Activated CD8-positive, alpha-beta T cell treated with anti-CD3 and anti-CD28 coated beads for 36 hours (primary cell): ENCODE measurements around the gene KNDC1. TPM values are rescaled to one million over a fixed set of nuclear protein-coding genes. Genes with fewer than 3 reads are reported as not detected.

Source experiments
- ATAC-seq: fragments of 200-7000 bp; cut with Tn5 transposase; one replicate; pipeline ENCODE4 v1.10.0; 2021; ENCODE audit warnings: mild to moderate bottlenecking, moderate library complexity
- CTCF ChIA-PET: fragments of 350-600 bp; sonication (Branson Sonifier 250); formaldehyde crosslinking; loops from one replicate; lab custom pipeline; 2021; ENCODE audit warnings: antibody characterized with exemption; lab: Charles Lee
- POLR2A ChIA-PET: fragments of 350-600 bp; sonication (Branson Sonifier 250); formaldehyde crosslinking; loops from one replicate; lab custom pipeline; 2021; ENCODE audit warnings: antibody characterized with exemption; lab: Charles Lee
- DNase-seq: peaks from one replicate; pipeline ENCODE4 v3.0.0-alpha.2; 2020
- H3K27ac Mint-ChIP-seq: one replicate; pipeline ENCODE4 v1.8.0; 2021; ENCODE audit warnings: mild to moderate bottlenecking, mixed read lengths
- H3K27me3 Mint-ChIP-seq: one replicate; pipeline ENCODE4 v1.8.0; 2021; ENCODE audit warnings: mixed read lengths
- H3K36me3 Mint-ChIP-seq: one replicate; pipeline ENCODE4 v1.8.0; 2021; ENCODE audit warnings: low read depth, mixed read lengths
- H3K4me1 Mint-ChIP-seq: one replicate; pipeline ENCODE4 v1.8.0; 2021; ENCODE audit warnings: low read depth, mixed read lengths
- H3K4me3 Mint-ChIP-seq: one replicate; pipeline ENCODE4 v1.8.0; 2021; ENCODE audit warnings: mild to moderate bottlenecking, moderate library complexity, mixed read lengths
- H3K9me3 Mint-ChIP-seq: one replicate; pipeline ENCODE4 v1.8.0; 2021; ENCODE audit warnings: mixed read lengths
- intact Hi-C: fragments of 100-400 bp; cut with micrococcal nuclease; formaldehyde crosslinking; loops from one replicate; pipeline ENCODE4 v1.10.0; 2022
- total RNA-seq, 2 experiments: library from RNA; stranded (reverse); gene quantifications; one replicate each; pipeline ENCODE4 v1.2.3, GENCODE V29; 2021
- TF ChIP-seq, protein P1 (sequence below): fragments of 200-600 bp; IDR thresholded peaks from one replicate; pipeline ENCODE4 v1.8.0; 2022; ENCODE audit warnings: antibody characterized with exemption, mild to moderate bottlenecking

The KNDC1 gene
- total RNA-seq, 2 experiments from 2014 or later, result not detected

DNA sequence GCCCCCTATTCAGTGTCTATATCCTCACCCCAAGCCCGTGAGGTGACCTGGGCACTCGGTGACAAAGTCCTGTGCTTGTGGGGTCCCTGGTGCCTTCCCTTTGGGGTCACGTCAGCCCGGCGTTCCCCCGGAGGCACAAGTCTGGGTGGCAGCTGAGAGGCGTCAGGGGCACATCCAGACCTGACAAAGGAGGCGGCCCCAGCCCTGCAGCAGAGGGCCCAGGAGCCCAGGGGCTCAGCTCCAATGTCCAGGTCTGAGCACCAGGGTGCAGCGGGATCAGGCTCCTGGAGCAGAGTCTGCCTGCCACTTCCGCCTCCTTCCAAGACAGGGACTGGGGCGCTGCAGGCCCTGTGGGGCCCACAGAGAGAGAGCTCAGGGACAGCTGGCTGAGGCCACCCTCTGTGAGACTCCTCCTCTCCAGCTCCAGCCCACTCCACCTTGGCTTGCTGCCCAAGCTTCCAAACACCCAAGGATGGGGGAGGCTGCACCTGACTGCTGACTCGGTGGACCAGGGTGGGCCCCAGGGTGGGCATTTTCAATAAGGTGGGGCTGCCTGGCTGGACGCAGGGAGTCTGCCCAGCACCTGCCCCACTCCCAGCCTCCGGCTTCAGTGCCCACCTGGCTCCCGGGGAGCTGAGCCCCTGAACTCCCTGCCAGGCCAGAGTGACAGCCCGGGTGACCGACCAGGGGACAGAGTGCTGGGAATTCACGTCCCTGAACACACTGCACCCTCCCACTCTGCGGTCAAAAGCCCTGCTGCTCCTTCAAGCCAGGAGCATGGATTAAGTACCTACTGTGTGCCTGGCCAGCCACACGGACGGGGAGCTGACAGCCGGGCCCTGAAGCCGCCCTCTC, 1.0 kb upstream of the KNDC1 start:
- ChIA-PET POLR2A (no interaction called here), CTCF (interaction anchor here (1.0 kb wide), 1 partner anchor 98 kb away, joined by 3 read pairs; no protein-coding TSS in a partner anchor)
- Mint-ChIP-seq H3K9me3 (no peaks in the 10 kb centered on the region), H3K4me3 (no peak overlapping the region), H3K27ac (no peak overlapping the region), H3K4me1 (peaks cover 2% of the 10 kb centered on the region), H3K36me3 (no peaks in the 10 kb centered on the region), H3K27me3 (peaks cover 12% of the 10 kb centered on the region)
- ATAC-seq, result no peak
- intact Hi-C loops, result no loop called here
- no peak for DNase-seq
- TF ChIP-seq, protein P1, sequence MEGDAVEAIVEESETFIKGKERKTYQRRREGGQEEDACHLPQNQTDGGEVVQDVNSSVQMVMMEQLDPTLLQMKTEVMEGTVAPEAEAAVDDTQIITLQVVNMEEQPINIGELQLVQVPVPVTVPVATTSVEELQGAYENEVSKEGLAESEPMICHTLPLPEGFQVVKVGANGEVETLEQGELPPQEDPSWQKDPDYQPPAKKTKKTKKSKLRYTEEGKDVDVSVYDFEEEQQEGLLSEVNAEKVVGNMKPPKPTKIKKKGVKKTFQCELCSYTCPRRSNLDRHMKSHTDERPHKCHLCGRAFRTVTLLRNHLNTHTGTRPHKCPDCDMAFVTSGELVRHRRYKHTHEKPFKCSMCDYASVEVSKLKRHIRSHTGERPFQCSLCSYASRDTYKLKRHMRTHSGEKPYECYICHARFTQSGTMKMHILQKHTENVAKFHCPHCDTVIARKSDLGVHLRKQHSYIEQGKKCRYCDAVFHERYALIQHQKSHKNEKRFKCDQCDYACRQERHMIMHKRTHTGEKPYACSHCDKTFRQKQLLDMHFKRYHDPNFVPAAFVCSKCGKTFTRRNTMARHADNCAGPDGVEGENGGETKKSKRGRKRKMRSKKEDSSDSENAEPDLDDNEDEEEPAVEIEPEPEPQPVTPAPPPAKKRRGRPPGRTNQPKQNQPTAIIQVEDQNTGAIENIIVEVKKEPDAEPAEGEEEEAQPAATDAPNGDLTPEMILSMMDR, result no peak

DNA sequence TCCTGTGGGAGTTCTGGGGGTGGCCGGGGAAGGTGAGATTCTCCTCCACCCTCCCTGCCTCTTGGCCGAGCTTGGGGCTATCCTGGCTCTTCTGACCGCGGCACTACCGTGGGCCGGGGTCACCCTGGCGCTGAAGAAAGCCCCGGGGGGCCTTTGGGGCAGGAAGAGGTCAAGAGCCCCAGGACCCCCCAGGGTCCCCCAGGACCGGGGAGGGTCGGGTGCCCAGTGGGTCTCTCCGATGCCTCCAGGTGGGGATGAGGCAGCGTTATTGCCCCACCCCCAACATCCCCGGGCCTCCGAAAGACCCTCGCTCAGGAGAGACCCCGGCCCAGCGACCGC, 439 bp upstream of the KNDC1 start:
- Mint-ChIP-seq H3K9me3 (no peaks in the 10 kb centered on the region), H3K4me1 (peaks cover 2% of the 10 kb centered on the region), H3K27ac (no peak overlapping the region), H3K27me3 (peaks cover 12% of the 10 kb centered on the region), H3K4me3 (no peak overlapping the region), H3K36me3 (no peaks in the 10 kb centered on the region)
- CTCF ChIA-PET, result interaction anchor here (1.0 kb wide), 1 partner anchor 98 kb away, joined by 3 read pairs; no protein-coding TSS in a partner anchor
- TF ChIP-seq, protein P1, result no peak
- POLR2A ChIA-PET, result no interaction called here
- no peak for DNase-seq
- no peak for ATAC-seq
- intact Hi-C loops, result no loop called here

DNA sequence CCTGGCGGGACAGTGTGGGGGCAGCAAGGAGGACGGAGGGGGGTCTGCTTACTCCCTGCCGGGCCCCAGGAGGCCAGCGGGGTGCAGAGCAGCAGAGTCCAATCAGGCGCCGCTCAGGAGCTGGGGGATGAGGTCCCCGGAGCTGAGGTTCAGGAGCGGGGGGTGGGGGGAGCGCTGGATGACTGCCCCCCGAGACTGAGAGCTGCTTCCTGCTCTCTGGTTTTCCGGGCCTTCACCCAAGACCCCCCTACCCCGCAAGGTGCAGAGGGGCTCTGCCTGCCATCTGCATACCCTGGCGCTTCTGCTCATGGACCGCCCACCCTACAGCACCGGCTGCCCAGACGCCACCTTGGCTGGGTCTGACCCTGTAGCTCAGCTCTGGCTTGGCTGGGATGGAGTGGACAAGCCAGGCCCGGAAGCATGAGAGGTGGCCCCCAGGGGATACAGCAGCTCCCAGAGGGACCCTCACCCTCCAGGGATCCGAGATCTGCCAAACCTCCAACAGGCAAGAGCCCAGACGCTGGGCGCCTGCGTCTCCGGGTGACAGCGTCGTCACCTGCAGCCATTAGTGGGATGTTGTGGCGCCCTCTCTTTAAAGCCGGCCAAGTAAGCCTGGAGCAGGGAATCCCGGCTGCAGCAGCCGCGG, 930 bp downstream of the KNDC1 start:
- Mint-ChIP-seq H3K36me3 (no peaks in the 10 kb centered on the region), H3K4me3 (peak overlapping the region; percentile 5), H3K9me3 (no peaks in the 10 kb centered on the region), H3K27me3 (peaks cover 12% of the 10 kb centered on the region), H3K4me1 (peaks cover 2% of the 10 kb centered on the region), H3K27ac (no peak overlapping the region)
- ChIA-PET CTCF (interaction anchor here (1.0 kb wide), 1 partner anchor 119 kb away, joined by 3 read pairs; no protein-coding TSS in a partner anchor), POLR2A (no interaction called here)
- ATAC-seq (no peak), DNase-seq (no peak)
- TF ChIP-seq, protein P1, result no peak
- intact Hi-C loops, result no loop called here

DNA sequence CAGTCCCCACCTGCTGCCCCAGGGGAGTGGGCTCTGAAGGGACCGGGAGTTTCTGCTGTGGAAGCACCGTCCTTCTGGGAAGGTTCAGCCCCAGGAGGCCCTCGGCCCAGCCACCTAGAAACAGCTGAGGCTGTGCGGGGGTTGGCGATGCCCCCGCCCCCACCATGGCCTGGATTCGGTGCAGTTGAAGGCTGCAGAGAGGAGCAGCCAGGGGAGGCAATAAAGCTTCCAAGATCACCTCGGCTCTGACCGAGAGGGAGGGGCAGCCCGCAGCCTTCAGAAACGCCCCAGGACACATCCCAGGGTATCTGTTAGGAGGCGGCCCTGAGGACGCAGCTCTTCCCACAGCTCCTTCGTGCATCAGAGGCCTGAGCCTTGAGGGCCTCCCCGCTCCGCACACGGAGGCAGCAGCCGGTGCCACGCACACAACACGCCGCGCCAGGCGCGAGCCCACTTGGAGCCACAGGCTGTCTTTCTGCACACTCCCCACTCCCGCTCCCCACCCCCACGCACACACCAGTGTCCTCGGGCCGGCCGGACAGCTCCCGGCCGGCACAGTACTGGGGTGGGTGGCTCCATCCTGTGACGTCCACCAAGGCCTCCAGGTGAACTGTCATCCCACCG, 1.6 kb downstream of the KNDC1 start:
- Mint-ChIP-seq H3K27ac (no peak overlapping the region), H3K4me3 (no peak overlapping the region), H3K27me3 (peaks cover 12% of the 10 kb centered on the region), H3K4me1 (peaks cover 2% of the 10 kb centered on the region), H3K36me3 (no peaks in the 10 kb centered on the region), H3K9me3 (no peaks in the 10 kb centered on the region)
- DNase-seq, result no peak
- intact Hi-C loops, result no loop called here
- ATAC-seq, result no peak
- TF ChIP-seq, protein P1, result no peak
- ChIA-PET CTCF (interaction anchor here (0.6 kb wide), 1 partner anchor 85 kb away, joined by 3 read pairs; no protein-coding TSS in a partner anchor), POLR2A (no interaction called here)
